ENCODE data around the gene GRIN1. TPM values are rescaled to one million over a fixed set of nuclear protein-coding genes. Genes with fewer than 3 reads are reported as not detected.

Gene GRIN1
- total RNA-seq, 1 donor from 2014 or later: not detected

- intact Hi-C loops (cut with micrococcal nuclease): no loop called here
- H3K9me3 ChIP-seq (replicated peaks): no peaks in the 10 kb centered on the region
- TF ChIP-seq CTCF (IDR thresholded peaks at IDR 0.05; ENCODE audit: borderline replicate concordance): peak; percentile 38
- peaks cover 100% of the 10 kb centered on the region for H3K27me3 ChIP-seq (ENCODE audit: low read depth)
- no peaks in the 10 kb centered on the region for H3K36me3 ChIP-seq
- no peak overlapping the region for H3K27ac ChIP-seq (replicated peaks)
- no peak for DNase-seq
- H3K4me1 ChIP-seq: peaks cover 28% of the 10 kb centered on the region
- H3K4me3 ChIP-seq: peak overlapping the region; percentile 55
Measured at GRCh38 chr9:137162505-137163364, 23.8 kb downstream of the GRIN1 start.

GRCh38 chr9:137163365-137163715 lies 24.4 kb downstream of the GRIN1 start:
- Histone ChIP-seq H3K27me3 (ENCODE audit: low read depth) (peaks cover 100% of the 10 kb centered on the region), H3K4me3 (peak overlapping the region; percentile 55), H3K9me3 (replicated peaks) (no peaks in the 10 kb centered on the region), H3K27ac (replicated peaks) (no peak overlapping the region), H3K36me3 (no peaks in the 10 kb centered on the region), H3K4me1 (peaks cover 34% of the 10 kb centered on the region)
- TF ChIP-seq CTCF (IDR thresholded peaks at IDR 0.05; ENCODE audit: borderline replicate concordance): no peak
- DNase-seq: no peak
- intact Hi-C loops (cut with micrococcal nuclease): no loop called here

GRCh38 chr9:137163805-137164204 lies 24.9 kb downstream of the GRIN1 start:
- H3K4me1 ChIP-seq: peaks cover 39% of the 10 kb centered on the region
- peaks cover 100% of the 10 kb centered on the region for H3K27me3 ChIP-seq (ENCODE audit: low read depth)
- H3K9me3 ChIP-seq (replicated peaks): no peaks in the 10 kb centered on the region
- no peak for DNase-seq
- no peak for TF ChIP-seq CTCF (IDR thresholded peaks at IDR 0.05; ENCODE audit: borderline replicate concordance)
- no peaks in the 10 kb centered on the region for H3K36me3 ChIP-seq
- intact Hi-C loops (cut with micrococcal nuclease): no loop called here
- no peak overlapping the region for H3K27ac ChIP-seq (replicated peaks)
- no peak overlapping the region for H3K4me3 ChIP-seq

- no peak for TF ChIP-seq CTCF (IDR thresholded peaks at IDR 0.05; ENCODE audit: borderline replicate concordance)
- Histone ChIP-seq H3K27ac (replicated peaks) (no peak overlapping the region), H3K4me1 (peaks cover 47% of the 10 kb centered on the region), H3K27me3 (ENCODE audit: low read depth) (peaks cover 100% of the 10 kb centered on the region), H3K9me3 (replicated peaks) (no peaks in the 10 kb centered on the region), H3K4me3 (no peak overlapping the region), H3K36me3 (no peaks in the 10 kb centered on the region)
- intact Hi-C loops (cut with micrococcal nuclease): no loop called here
- no peak for DNase-seq
Measured at GRCh38 chr9:137164370-137165249, 25.7 kb downstream of the GRIN1 start.

GRCh38 chr9:137165250-137165836 lies 26.4 kb downstream of the GRIN1 start:
- H3K27me3 ChIP-seq (ENCODE audit: low read depth): peaks cover 100% of the 10 kb centered on the region
- TF ChIP-seq CTCF (IDR thresholded peaks at IDR 0.05; ENCODE audit: borderline replicate concordance): no peak
- H3K9me3 ChIP-seq (replicated peaks): no peaks in the 10 kb centered on the region
- intact Hi-C loops (cut with micrococcal nuclease): no loop called here
- H3K4me3 ChIP-seq: no peak overlapping the region
- peaks cover 52% of the 10 kb centered on the region for H3K4me1 ChIP-seq
- no peak overlapping the region for H3K27ac ChIP-seq (replicated peaks)
- no peak for DNase-seq
- no peaks in the 10 kb centered on the region for H3K36me3 ChIP-seq

Data from left ventricle myocardium inferior (tissue), 1 donor.